Esophagus (tissue), 2 donors: ENCODE measurements around the gene TFEC. TPM values are rescaled to one million over a fixed set of nuclear protein-coding genes. Genes with fewer than 3 reads are reported as not detected.
"Not testable (repeated sequence)": the region's sequence is repeated elsewhere in the genome, so short reads cannot be mapped to it uniquely, and the experiment has no call there.

Experiments
- H3K27ac ChIP-seq, 2 donors: one replicate each; pipeline ENCODE4 v1.5.1; 2013; ENCODE audit warnings: low read depth in 2 of 2, mild to moderate bottlenecking in 2 of 2, inconsistent platforms in 1 of 2, low read length in 1 of 2, moderate library complexity in 1 of 2
- H3K27me3 ChIP-seq, 2 donors: one replicate each; pipeline ENCODE4 v1.6.1; 2013; ENCODE audit warnings: low read length in 2 of 2, control low read depth in 1 of 2, mild to moderate bottlenecking in 1 of 2; ENCODE audit not compliant: insufficient read depth in 2 of 2, control insufficient read depth in 1 of 2
- H3K36me3 ChIP-seq, 2 donors: one replicate each; pipeline ENCODE4 v1.6.1; 2013; ENCODE audit warnings: low read length in 1 of 2; ENCODE audit not compliant: control insufficient read depth in 2 of 2, insufficient read depth in 2 of 2
- H3K4me1 ChIP-seq, 2 donors: one replicate each; pipeline ENCODE4 v1.6.1; 2013; ENCODE audit warnings: low read length in 1 of 2; ENCODE audit not compliant: control insufficient read depth in 2 of 2, insufficient read depth in 2 of 2
- H3K4me3 ChIP-seq, 2 donors: one replicate each; pipeline ENCODE4 v1.5.1; 2013; ENCODE audit warnings: low read length in 2 of 2, mild to moderate bottlenecking in 2 of 2, low read depth in 1 of 2, moderate library complexity in 1 of 2
- H3K9me3 ChIP-seq, 2 donors: one replicate each; pipeline ENCODE4 v1.6.1; 2013; ENCODE audit warnings: mild to moderate bottlenecking in 2 of 2, low read depth in 1 of 2, low read length in 1 of 2, moderate library complexity in 1 of 2; ENCODE audit not compliant: control insufficient read depth in 2 of 2, insufficient read depth in 1 of 2
- WGBS, 2 donors: extraction: QIAGEN DNeasy Blood & Tissue Kit; methylation state at CpG; one replicate each; pipeline ENCODE4 v1.1.7; 2013; 5-methylcytosine and 5-hydroxymethylcytosine counted together
- polyA plus RNA-seq, 2 donors: library from polyadenylated mRNA; stranded (reverse); fragments of 200-250 nt; gene quantifications; one replicate each; pipeline ENCODE4 v1.2.3, GENCODE V29; 2013
- donor health status: healthy with polysubstance abuse.
- donor health status: Bipolar disorder and iron deficiency.

Gene TFEC
- polyA plus RNA-seq, 2 donors: 0.16 TPM

DNA sequence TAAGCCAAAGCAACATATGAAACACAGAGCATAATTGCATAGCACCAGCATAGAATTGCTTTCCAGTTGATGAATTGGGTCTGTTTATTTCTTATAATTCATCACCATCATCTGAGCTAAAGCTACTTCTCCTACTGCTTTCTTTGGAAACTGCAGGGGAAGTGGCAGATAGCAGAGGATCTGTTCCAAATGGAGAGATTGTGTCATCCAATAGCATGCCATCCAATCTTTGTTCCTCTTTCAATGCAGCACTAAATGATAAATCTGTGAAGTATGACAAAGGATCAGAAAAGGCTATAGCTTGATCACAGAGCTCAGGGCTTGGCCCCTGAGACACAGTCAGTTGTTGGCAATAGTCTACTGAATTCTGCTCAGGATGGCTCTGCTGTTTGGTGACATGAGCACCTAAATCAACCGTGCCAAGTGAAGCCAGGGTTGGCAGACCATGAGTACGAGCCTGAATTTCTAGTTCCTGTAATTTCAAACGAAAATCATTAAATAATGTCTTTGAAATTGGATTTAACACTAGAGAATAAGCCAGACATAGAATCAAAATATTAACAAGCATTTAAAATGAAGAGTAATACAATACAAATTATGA is 90.0 kb downstream of the TFEC start:
- H3K36me3 ChIP-seq: no peaks in the 10 kb centered on the region
- H3K9me3 ChIP-seq: no peaks in the 10 kb centered on the region
- no peak overlapping the region for H3K27ac ChIP-seq
- H3K4me3 ChIP-seq: no peak overlapping the region
- no peaks in the 10 kb centered on the region for H3K27me3 ChIP-seq
- H3K4me1 ChIP-seq: no peaks in the 10 kb centered on the region
- 59 to 67% methylated on average over 3 of the region's 3 CpGs for WGBS, 2 donors

DNA sequence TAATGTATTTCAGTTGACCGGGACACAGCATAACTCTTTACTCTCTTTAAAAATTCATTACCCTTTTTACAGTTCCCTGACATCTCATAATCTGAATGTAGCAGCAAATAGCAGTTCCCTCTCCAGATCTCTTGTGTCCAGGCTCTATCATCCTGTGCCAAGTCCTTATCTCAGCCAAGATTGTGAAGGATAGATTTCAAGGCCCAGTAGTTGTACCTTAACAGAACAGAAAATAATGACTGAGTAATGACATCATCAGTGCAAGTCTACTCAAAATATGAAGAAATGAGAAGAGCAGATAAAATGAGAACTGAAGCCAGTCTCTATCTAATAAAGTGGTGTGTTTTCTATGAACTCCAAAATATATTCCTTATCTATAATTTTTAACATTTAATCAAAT is 92.6 kb downstream of the TFEC start:
- 72 to 89% methylated on average over 1 of the region's 1 CpG for WGBS, 2 donors
- no peaks in the 10 kb centered on the region for H3K4me1 ChIP-seq

DNA sequence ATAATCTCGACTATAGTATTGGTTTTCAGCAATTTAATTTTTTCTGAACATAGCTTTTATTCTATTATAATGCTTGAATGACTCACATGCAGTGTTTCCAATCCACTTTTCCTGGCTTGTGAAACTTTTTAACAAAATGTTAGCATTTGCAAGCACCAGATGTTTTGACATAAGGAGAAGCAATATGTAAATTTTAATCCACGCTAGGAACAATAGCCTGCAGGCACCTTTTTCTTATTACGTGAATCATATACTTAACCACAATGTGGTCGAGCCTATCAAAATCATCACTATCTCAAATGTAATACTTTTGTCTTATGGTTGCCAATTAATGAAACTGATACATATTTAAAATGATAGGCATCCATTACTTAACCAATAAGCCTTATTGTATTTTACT is 97.1 kb downstream of the TFEC start:
- Histone ChIP-seq H3K4me1 (no peaks in the 10 kb centered on the region), H3K27me3 (no peaks in the 10 kb centered on the region), H3K4me3 (no peak overlapping the region), H3K9me3 (no peaks in the 10 kb centered on the region), H3K36me3 (no peaks in the 10 kb centered on the region), H3K27ac (no peak overlapping the region)
- 46 to 49% methylated on average over 4 of the region's 4 CpGs for WGBS, 2 donors

More for the DNA sequence above, 92.6 kb downstream of the TFEC start:
- Histone ChIP-seq H3K27ac (no peak overlapping the region), H3K36me3 (no peaks in the 10 kb centered on the region), H3K4me3 (no peak overlapping the region), H3K9me3 (no peaks in the 10 kb centered on the region), H3K27me3 (no peaks in the 10 kb centered on the region)

DNA sequence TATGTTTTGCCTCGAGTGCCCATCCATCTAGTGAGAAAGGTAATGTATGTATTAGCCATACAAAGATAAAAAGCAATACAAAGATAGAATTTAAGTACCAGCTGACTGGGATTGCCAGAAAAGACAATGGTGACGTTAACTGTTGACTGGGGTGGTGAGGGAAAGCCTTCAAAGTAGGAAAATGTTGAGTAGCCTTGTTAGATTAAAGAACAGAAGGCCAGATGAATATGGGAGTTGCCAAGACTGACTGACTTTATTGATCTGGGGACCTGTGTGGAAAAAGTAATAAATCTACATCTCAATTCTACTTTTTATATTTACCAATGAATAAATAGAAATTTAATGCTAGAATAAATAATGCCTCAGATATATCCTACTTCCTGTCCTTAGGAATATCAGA is 97.7 kb downstream of the TFEC start:
- no peaks in the 10 kb centered on the region for H3K27me3 ChIP-seq
- 61 to 62% methylated on average over 2 of the region's 2 CpGs for WGBS, 2 donors
- no peaks in the 10 kb centered on the region for H3K36me3 ChIP-seq
- no peak overlapping the region for H3K4me3 ChIP-seq
- H3K4me1 ChIP-seq: no peaks in the 10 kb centered on the region
- H3K9me3 ChIP-seq: no peaks in the 10 kb centered on the region
- H3K27ac ChIP-seq: no peak overlapping the region

DNA sequence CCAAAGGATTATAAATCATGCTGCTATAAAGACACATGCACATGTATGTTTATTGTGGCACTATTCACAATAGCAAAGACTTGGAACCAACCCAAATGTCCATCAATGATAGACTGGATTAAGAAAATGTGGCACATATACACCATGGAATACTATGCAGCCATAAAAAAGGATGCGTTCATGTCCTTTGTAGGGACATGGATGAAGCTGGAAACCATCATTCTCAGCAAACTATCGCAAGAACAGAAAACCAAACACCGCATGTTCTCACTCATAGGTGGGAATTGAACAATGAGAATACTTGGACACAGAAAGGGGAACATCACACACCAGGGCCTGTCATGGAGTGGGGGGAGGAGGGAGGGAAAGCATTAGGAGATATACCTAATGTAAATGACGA is 100.4 kb downstream of the TFEC start:
- H3K9me3 ChIP-seq, H3K27ac ChIP-seq, H3K4me1 ChIP-seq, H3K27me3 ChIP-seq, H3K4me3 ChIP-seq, H3K36me3 ChIP-seq: not testable (repeated sequence)
- WGBS, 2 donors: 88 to 97% methylated on average over 3 to 4 of the region's 4 CpGs

DNA sequence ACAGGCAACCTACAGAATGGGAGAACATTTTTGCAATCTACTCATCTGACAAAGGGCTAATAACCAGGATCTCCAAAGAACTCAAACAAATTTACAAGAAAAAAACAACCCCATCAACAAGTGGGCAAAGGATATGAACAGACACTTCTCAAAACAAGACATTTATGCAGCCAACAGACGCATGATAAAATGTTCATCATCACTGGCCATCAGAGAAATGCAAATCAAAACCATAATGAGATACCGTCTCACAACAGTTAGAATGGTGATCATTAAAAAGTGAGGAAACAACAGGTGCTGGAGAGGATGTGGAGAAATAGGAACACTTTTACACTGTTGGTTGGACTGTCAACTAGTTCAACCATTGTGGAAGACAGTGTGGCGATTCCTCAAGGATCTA is 100.8 kb downstream of the TFEC start:
- H3K9me3 ChIP-seq, H3K4me3 ChIP-seq, H3K27ac ChIP-seq, H3K36me3 ChIP-seq, H3K27me3 ChIP-seq, H3K4me1 ChIP-seq: not testable (repeated sequence)
- WGBS, 2 donors: 92 to 93% methylated on average over 3 of the region's 3 CpGs

DNA sequence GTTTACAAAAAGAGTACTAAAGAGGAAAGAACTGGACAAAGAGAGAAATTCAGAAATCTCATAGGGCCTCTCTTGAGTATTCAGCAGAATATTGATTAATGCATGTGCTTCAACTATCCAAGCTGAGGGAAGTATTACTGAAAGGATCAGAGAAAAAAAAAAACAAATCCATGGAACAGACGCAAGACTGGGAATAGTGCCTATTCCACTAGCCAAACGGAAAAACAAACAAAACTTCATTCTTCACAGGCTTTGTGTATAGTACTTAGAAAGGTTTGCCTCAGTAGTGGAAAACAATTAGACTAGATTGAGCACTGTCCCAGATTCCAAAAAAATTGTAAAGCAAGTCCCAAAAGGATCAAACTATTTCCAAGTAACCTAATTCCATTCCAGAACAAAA is 106.2 kb downstream of the TFEC start:
- 9 to 18% methylated on average over 2 of the region's 2 CpGs for WGBS, 2 donors
- no peaks in the 10 kb centered on the region for H3K4me1 ChIP-seq
- H3K9me3 ChIP-seq: no peaks in the 10 kb centered on the region
- no peak overlapping the region for H3K27ac ChIP-seq
- H3K36me3 ChIP-seq: no peaks in the 10 kb centered on the region
- no peak overlapping the region for H3K4me3 ChIP-seq
- H3K27me3 ChIP-seq: no peaks in the 10 kb centered on the region

DNA sequence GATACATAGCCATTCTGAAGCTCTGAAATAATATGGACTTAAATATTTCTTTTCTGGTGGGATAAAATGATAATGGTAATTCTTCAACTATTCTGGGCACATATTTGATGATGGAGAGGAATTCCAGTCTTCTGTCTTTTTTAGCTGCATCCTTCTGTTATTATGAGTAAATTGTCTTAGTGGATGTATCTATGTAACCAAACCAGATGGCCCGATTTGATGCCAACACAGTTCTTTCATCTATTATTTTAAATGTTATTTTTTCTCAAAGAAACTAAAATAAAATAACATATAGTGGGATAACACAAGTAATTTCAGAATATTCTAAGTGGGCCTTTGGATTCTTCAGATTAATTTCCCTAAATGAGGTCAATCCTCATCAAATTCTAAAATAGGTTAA is 110.2 kb downstream of the TFEC start:
- Histone ChIP-seq H3K4me3 (no peak overlapping the region), H3K27ac (no peak overlapping the region), H3K9me3 (no peaks in the 10 kb centered on the region), H3K27me3 (no peaks in the 10 kb centered on the region), H3K36me3 (no peaks in the 10 kb centered on the region), H3K4me1 (no peaks in the 10 kb centered on the region)
- 86 to 88% methylated on average over 1 of the region's 1 CpG for WGBS, 2 donors

DNA sequence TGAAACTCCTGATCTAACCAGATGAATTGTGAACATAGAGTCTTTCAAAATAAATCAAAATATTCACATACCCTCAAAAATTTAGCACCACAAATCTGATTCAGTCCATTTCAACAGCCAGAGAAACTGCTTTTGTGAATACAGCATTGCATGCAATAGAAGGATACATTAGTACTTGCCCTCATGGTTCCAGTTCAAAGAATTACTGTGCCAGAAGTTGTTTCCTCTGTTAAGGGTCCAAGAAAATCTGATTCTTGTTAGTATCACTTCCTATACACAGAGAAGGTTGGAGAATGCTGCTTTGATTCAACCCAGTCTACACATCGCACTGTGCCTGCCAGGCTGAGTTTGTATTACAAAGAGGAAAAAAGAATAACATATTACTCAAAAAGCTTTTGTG is 115.6 kb downstream of the TFEC start:
- H3K9me3 ChIP-seq: no peaks in the 10 kb centered on the region
- H3K27ac ChIP-seq: no peak overlapping the region
- no peak overlapping the region for H3K4me3 ChIP-seq
- no peaks in the 10 kb centered on the region for H3K36me3 ChIP-seq
- 62 to 88% methylated on average over 1 of the region's 1 CpG for WGBS, 2 donors
- H3K27me3 ChIP-seq: no peaks in the 10 kb centered on the region
- H3K4me1 ChIP-seq: no peaks in the 10 kb centered on the region

DNA sequence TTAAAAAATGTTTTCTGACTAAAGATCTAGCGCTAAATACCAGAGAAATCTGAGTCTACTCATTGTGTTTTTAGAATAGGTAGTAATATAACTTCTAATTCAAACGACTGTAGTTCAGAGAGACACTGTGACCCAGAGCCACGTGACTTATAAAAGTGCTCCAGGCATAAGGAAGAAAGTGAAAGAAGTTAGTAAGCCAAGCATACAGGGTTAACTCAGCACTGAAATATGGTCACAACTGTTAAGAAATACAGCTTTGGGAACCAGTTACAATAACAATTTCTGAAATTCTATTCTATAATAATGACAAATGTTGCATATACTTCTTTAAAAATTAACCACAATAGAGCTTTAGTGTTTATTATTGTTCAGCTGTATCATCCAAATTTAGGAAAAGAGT is 119.1 kb downstream of the TFEC start:
- 55 to 58% methylated on average over 3 of the region's 3 CpGs for WGBS, 2 donors
- no peaks in the 10 kb centered on the region for H3K4me1 ChIP-seq
- no peak overlapping the region for H3K27ac ChIP-seq
- H3K9me3 ChIP-seq: no peaks in the 10 kb centered on the region
- no peaks in the 10 kb centered on the region for H3K36me3 ChIP-seq
- H3K27me3 ChIP-seq: no peaks in the 10 kb centered on the region
- no peak overlapping the region for H3K4me3 ChIP-seq
